ENCODE measurements around the gene USP21.

DNA sequence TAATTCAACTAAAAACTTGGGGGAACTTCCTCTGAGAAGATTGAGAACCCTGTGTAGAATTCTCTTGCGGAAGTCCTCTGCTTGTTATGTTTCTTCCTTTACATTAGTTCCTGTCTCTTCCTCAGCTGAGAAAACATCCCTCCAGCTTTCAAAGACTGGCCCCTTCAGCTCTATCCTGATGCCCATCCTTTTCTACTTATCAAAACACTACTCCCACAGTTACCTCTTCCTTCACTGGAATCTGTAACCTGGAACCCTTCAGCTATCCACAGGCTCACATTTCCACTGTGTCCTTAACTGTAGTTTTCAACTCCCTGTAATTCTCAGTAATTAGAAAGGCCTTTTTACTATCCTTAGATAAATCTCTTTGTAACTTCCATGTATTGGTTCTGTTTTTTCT lies 20.9 kb upstream of the USP21 start:
- TF ChIP-seq, protein P1, sequence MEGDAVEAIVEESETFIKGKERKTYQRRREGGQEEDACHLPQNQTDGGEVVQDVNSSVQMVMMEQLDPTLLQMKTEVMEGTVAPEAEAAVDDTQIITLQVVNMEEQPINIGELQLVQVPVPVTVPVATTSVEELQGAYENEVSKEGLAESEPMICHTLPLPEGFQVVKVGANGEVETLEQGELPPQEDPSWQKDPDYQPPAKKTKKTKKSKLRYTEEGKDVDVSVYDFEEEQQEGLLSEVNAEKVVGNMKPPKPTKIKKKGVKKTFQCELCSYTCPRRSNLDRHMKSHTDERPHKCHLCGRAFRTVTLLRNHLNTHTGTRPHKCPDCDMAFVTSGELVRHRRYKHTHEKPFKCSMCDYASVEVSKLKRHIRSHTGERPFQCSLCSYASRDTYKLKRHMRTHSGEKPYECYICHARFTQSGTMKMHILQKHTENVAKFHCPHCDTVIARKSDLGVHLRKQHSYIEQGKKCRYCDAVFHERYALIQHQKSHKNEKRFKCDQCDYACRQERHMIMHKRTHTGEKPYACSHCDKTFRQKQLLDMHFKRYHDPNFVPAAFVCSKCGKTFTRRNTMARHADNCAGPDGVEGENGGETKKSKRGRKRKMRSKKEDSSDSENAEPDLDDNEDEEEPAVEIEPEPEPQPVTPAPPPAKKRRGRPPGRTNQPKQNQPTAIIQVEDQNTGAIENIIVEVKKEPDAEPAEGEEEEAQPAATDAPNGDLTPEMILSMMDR (IDR thresholded peaks at IDR 0.05), result no peak
- TF ChIP-seq POLR2A (IDR thresholded peaks at IDR 0.05), result no peak

Data from Peyer's patch (tissue), 4 donors.